RWPE2 (cell line): ENCODE data around the gene C16orf92.

Experiments used
- ATAC-seq: fragments of 200-7000 bp; cut with Tn5 transposase; 3 replicates; pipeline ENCODE4 v1.9.1; 2021; ENCODE audit warnings: low read depth
- DNase-seq: peaks from one replicate; pipeline ENCODE4 v3.0.0-alpha.2; 2020; ENCODE audit warnings: low spot score
- H3K27ac ChIP-seq: fragments of 450-650 bp; 2 replicates; pipeline ENCODE4 v1.5.1; 2017; ENCODE audit warnings: mild to moderate bottlenecking; ENCODE audit not compliant: poor library complexity, severe bottlenecking
- H3K27me3 ChIP-seq: fragments of 250-450 bp; sonication (Bioruptor Pico); 2 replicates; pipeline ENCODE4 v1.5.1; 2021; ENCODE audit warnings: mild to moderate bottlenecking, moderate library complexity; ENCODE audit not compliant: insufficient read depth, poor library complexity, severe bottlenecking
- H3K36me3 ChIP-seq: fragments of 250-450 bp; sonication (Bioruptor Pico); 2 replicates; pipeline ENCODE4 v1.5.1; 2020; ENCODE audit warnings: low read depth, mild to moderate bottlenecking, moderate library complexity
- H3K4me1 ChIP-seq: fragments of 250-450 bp; sonication (Bioruptor Pico); 2 replicates; pipeline ENCODE4 v1.5.1; 2021; ENCODE audit warnings: mild to moderate bottlenecking, moderate library complexity; ENCODE audit not compliant: insufficient read depth, poor library complexity, severe bottlenecking
- H3K4me3 ChIP-seq: fragments of 250-450 bp; sonication (Bioruptor Pico); 2 replicates; pipeline ENCODE4 v1.5.1; 2021; ENCODE audit warnings: mild to moderate bottlenecking, moderate library complexity; ENCODE audit not compliant: severe bottlenecking
- H3K9me3 ChIP-seq: fragments of 250-450 bp; sonication (Bioruptor Pico); 2 replicates; pipeline ENCODE4 v1.5.1; 2021; ENCODE audit warnings: mild to moderate bottlenecking, moderate library complexity; ENCODE audit not compliant: severe bottlenecking
- TF ChIP-seq, protein P1 (sequence below): fragments of 450-650 bp; IDR thresholded peaks from one replicate; pipeline ENCODE4 v1.5.1; 2017; ENCODE audit warnings: mild to moderate bottlenecking, moderate library complexity; ENCODE audit not compliant: poor library complexity, severe bottlenecking

C16orf92 gene

DNA sequence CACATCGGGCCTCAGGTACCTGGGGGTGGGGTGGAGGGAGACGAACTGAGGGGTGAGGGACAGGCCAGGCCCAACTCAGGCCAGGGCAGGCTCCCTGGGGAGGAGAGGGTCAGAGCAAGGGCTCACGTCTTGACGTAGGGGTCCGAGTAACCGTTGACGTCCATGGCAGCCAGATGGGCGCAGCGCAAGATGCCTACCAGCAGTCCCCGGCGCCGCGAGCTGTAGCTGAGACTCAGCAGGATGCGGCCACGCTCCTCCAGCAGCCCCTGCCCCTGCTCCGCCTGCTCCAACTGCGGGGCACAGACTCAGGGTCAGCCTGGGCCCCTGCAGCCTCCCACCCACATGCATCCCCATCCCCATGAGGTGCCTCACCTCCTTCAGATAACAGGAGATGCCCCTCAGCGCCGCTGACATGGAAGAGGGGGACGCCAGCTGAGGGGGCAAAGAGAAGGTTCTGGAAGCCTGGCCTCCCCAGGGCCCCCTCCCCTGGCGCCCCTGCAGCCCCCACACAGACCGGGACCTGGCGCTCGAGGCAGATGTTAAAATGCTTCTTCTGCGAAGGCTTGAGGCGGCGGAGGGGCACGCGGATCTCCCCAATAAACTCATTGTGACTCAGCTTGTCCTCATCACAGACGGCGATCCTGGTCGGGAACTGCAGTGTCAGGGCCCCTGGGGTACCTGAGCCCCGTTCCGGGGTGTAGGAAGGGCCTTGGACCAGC, 16.2 kb upstream of the C16orf92 start:
- Histone ChIP-seq H3K4me1 (no peaks in the 10 kb centered on the region), H3K27me3 (peaks cover 8% of the 10 kb centered on the region), H3K36me3 (no peaks in the 10 kb centered on the region; the same call in 1 of the 2 replicates), H3K27ac (no peak overlapping the region), H3K4me3 (no peak overlapping the region), H3K9me3 (no peaks in the 10 kb centered on the region)
- TF ChIP-seq, protein P1, sequence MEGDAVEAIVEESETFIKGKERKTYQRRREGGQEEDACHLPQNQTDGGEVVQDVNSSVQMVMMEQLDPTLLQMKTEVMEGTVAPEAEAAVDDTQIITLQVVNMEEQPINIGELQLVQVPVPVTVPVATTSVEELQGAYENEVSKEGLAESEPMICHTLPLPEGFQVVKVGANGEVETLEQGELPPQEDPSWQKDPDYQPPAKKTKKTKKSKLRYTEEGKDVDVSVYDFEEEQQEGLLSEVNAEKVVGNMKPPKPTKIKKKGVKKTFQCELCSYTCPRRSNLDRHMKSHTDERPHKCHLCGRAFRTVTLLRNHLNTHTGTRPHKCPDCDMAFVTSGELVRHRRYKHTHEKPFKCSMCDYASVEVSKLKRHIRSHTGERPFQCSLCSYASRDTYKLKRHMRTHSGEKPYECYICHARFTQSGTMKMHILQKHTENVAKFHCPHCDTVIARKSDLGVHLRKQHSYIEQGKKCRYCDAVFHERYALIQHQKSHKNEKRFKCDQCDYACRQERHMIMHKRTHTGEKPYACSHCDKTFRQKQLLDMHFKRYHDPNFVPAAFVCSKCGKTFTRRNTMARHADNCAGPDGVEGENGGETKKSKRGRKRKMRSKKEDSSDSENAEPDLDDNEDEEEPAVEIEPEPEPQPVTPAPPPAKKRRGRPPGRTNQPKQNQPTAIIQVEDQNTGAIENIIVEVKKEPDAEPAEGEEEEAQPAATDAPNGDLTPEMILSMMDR: no peak
- DNase-seq (peak; percentile 65), ATAC-seq (no peak)

GRCh38 chr16:30007378-30007895, 15.6 kb upstream of the C16orf92 start:
- Histone ChIP-seq H3K4me3 (no peak overlapping the region), H3K27ac (no peak overlapping the region), H3K9me3 (no peaks in the 10 kb centered on the region), H3K27me3 (peaks cover 8% of the 10 kb centered on the region), H3K36me3 (no peaks in the 10 kb centered on the region; the same call in 1 of the 2 replicates), H3K4me1 (no peaks in the 10 kb centered on the region)
- TF ChIP-seq, protein P1: no peak
- ATAC-seq (no peak), DNase-seq (no peak)

GRCh38 chr16:30009085-30009862, 13.7 kb upstream of the C16orf92 start:
- ATAC-seq: no peak
- TF ChIP-seq, protein P1: no peak
- peaks cover 8% of the 10 kb centered on the region for H3K27me3 ChIP-seq

DNA sequence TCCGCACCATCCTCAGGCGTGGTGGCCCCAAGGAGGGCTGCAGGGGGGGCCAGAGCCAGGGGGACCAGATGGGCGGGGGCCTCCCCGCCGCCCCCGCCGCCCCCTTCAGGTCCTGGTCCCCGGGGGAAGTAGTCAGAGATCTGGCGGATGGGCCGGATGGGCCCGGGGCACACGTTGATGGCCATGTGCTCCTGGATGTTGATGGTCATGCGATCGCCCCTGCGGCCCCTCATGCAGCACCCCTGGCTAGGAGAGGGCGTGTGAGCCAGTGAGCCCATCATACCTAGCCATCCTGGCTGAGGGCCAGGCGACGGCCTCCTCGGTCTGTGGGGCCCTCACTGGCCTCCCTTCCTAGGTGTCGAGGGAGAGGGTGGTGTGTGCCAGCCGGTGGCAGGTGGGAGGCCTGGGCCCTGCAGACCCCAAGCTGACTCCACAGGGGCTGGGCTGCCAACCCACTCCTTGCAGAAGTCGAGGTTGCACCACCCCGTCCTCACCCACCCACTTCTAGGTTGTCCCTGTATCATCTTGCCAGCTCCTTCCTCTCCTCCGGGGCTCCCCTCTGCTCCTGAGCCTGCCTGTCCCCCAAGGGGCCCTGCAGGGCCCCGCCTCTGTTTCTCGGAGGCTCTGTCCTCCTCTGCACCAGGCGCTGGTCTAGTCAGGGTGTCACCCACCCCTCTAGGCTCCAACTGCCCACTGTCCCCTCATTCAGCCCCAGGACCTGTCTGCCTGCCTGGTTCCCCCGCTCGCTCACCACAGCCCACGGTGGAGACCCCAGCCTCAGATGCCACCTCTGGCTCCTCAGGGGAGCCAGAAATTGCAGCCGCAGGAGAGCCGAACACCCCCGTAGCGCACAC, 12.8 kb upstream of the C16orf92 start:
- H3K36me3 ChIP-seq: no peaks in the 10 kb centered on the region; the same call in 1 of the 2 replicates
- peak overlapping the region; percentile 26 for H3K4me3 ChIP-seq
- H3K27ac ChIP-seq: no peak overlapping the region
- ATAC-seq: peak; percentile 19; the same call in 2 of the 3 replicates
- peaks cover 8% of the 10 kb centered on the region for H3K27me3 ChIP-seq
- H3K9me3 ChIP-seq: no peaks in the 10 kb centered on the region
- DNase-seq: no peak
- TF ChIP-seq, protein P1: no peak
- H3K4me1 ChIP-seq: no peaks in the 10 kb centered on the region

More at GRCh38 chr16:30009085-30009862, 13.7 kb upstream of the C16orf92 start:
- no peaks in the 10 kb centered on the region for H3K4me1 ChIP-seq
- H3K4me3 ChIP-seq: no peak overlapping the region
- DNase-seq: no peak
- H3K36me3 ChIP-seq: no peaks in the 10 kb centered on the region; the same call in 1 of the 2 replicates
- no peak overlapping the region for H3K27ac ChIP-seq
- H3K9me3 ChIP-seq: no peaks in the 10 kb centered on the region
